HCT116 (cell line): ENCODE data around the gene C9orf43. TPM values are rescaled to one million over a fixed set of nuclear protein-coding genes. Genes with fewer than 3 reads are reported as not detected.

ENCODE experiments used
- ATAC-seq: fragments of 200-7000 bp; cut with Tn5 transposase; 2 replicates; pipeline ENCODE4 v1.9.1; 2020; ENCODE audit warnings: mild to moderate bottlenecking, moderate library complexity
- BruUV-seq: library from RNA; stranded (reverse); fragments of 400-500 nt; replicated peaks from 2 replicates; lab custom pipeline; 2021; lab: Mats Ljungman, UMichigan
- CTCF ChIA-PET: fragments of 300-600 bp; sonication (Branson Sonifier 250); formaldehyde crosslinking; loops from one replicate; lab custom pipeline; 2021; ENCODE audit warnings: antibody characterized with exemption; lab: Charles Lee
- POLR2A ChIA-PET: fragments of 300-600, 350-600 bp; sonication (Branson Sonifier 250); formaldehyde crosslinking; loops from one replicate; lab custom pipeline; 2021; ENCODE audit warnings: antibody characterized with exemption; lab: Charles Lee
- RAD21 ChIA-PET, 2 experiments: fragments of 300-600 bp; sonication (Branson Sonifier 250); formaldehyde crosslinking; loops; one replicate each; lab custom pipeline; 2023; ENCODE audit warnings: low total read pairs in 2 of 2; ENCODE audit not compliant: uncharacterized antibody in 2 of 2, unreplicated experiment in 2 of 2, low non-redundant PET in 1 of 2; lab: Charles Lee
- DNase-seq: peaks from one replicate; pipeline ENCODE4 v3.0.0-alpha.2; 2010; ENCODE audit warnings: low read depth, low spot score
- H2AFZ ChIP-seq: fragments of 200-600 bp; shearing (Covaris generic), sonication (generic); 2 replicates; pipeline ENCODE4 v1.6.1; 2017; ENCODE audit warnings: low read depth, mixed run types, mixed read lengths, antibody characterized with exemption, low read length; ENCODE audit not compliant: poor library complexity, severe bottlenecking
- H3K27ac ChIP-seq: 2 replicates; pipeline ENCODE4 v1.5.1; 2012; ENCODE audit warnings: low read depth, low read length
- H3K27me3 ChIP-seq: fragments of 200-600 bp; sonication (generic); 2 replicates; pipeline ENCODE4 v1.6.1; 2016; ENCODE audit warnings: mixed run types, low read length, mixed read lengths; ENCODE audit not compliant: insufficient read depth
- H3K36me3 ChIP-seq, 2 experiments: fragments of 200-500 bp in 1 of 2; fragments of 200-600 bp in 1 of 2; sonication (Bioruptor generic) in 1 of 2; sonication (generic) in 1 of 2; 2 replicates each; pipeline versions ENCODE4 v1.5.1 to v1.6.1; 2014 to 2016; ENCODE audit warnings: low read length in 2 of 2, inconsistent platforms in 1 of 2, mixed read lengths in 1 of 2, mixed run types in 1 of 2; ENCODE audit not compliant: insufficient read depth in 2 of 2, control insufficient read depth in 1 of 2
- H3K4me1 ChIP-seq, 2 experiments: fragments of 200-600 bp in 1 of 2; sonication (generic) in 1 of 2; 2 replicates each; pipeline versions ENCODE4 v1.5.1 to v1.6.1; 2012 to 2017; ENCODE audit warnings: low read length in 2 of 2, inconsistent platforms in 1 of 2, mild to moderate bottlenecking in 1 of 2, mixed read lengths in 1 of 2, mixed run types in 1 of 2, moderate library complexity in 1 of 2; ENCODE audit not compliant: insufficient read depth in 2 of 2, control insufficient read depth in 1 of 2
- H3K4me2 ChIP-seq: fragments of 200-600 bp; sonication (generic); 2 replicates; pipeline ENCODE4 v1.6.1; 2017; ENCODE audit warnings: mixed run types, low read length, mixed read lengths
- H3K4me3 ChIP-seq, 2 experiments: fragments of 200-600 bp in 1 of 2; sonication (generic) in 1 of 2; replicated peaks in 1 of 2; 2 replicates each; pipeline ENCODE4 v1.5.1; 2011 to 2016; ENCODE audit warnings: low read length in 2 of 2, control low read depth in 1 of 2, low read depth in 1 of 2, mild to moderate bottlenecking in 1 of 2, mixed read lengths in 1 of 2, mixed run types in 1 of 2
- H3K79me2 ChIP-seq: fragments of 200-600 bp; sonication (generic); 2 replicates; pipeline ENCODE4 v1.6.1; 2017; ENCODE audit warnings: mild to moderate bottlenecking, mixed run types, low read length, moderate library complexity, mixed read lengths; ENCODE audit not compliant: insufficient read depth
- H3K9ac ChIP-seq: fragments of 200-600 bp; sonication (generic); 2 replicates; pipeline ENCODE4 v1.6.1; 2016; ENCODE audit warnings: low read length, mixed read lengths
- H3K9me2 ChIP-seq: fragments of 200-600 bp; sonication (generic), shearing (Covaris generic); 2 replicates; pipeline ENCODE4 v1.6.1; 2017; ENCODE audit warnings: mixed run types, mild to moderate bottlenecking, moderate library complexity; ENCODE audit not compliant: insufficient read depth
- H3K9me3 ChIP-seq, 2 experiments: fragments of 200-500 bp in 1 of 2; fragments of 200-600 bp in 1 of 2; sonication (Bioruptor generic) in 1 of 2; sonication (generic) in 1 of 2; 2 replicates each; pipeline ENCODE4 v1.6.1; 2014 to 2017; ENCODE audit warnings: low read length in 2 of 2, mixed read lengths in 2 of 2, inconsistent platforms in 1 of 2, low read depth in 1 of 2, mild to moderate bottlenecking in 1 of 2, mixed run types in 1 of 2, moderate library complexity in 1 of 2; ENCODE audit not compliant: control insufficient read depth in 1 of 2, insufficient read depth in 1 of 2
- H4K20me1 ChIP-seq: fragments of 200-600 bp; sonication (generic), shearing (Covaris generic); 2 replicates; pipeline ENCODE4 v1.6.1; 2017; ENCODE audit warnings: mixed run types, mild to moderate bottlenecking, moderate library complexity; ENCODE audit not compliant: insufficient read depth
- ATF3 ChIP-seq: IDR thresholded peaks from 2 replicates; pipeline ENCODE4 v1.6.1; 2012
- ELF1 ChIP-seq: IDR thresholded peaks from 2 replicates; pipeline ENCODE4 v1.6.1; 2012; ENCODE audit warnings: low read depth, borderline replicate concordance
- EZH2 ChIP-seq: fragments of 200-600 bp; sonication (generic); IDR thresholded peaks from 2 replicates; pipeline ENCODE4 v1.6.1; 2017; ENCODE audit warnings: antibody characterized with exemption, mixed run types
- EZH2phosphoT487 ChIP-seq: fragments of 200-600 bp; IDR thresholded peaks from 2 replicates; pipeline ENCODE4 v1.6.1; 2018; ENCODE audit warnings: antibody characterized with exemption, borderline replicate concordance
- JUND ChIP-seq: IDR thresholded peaks from 2 replicates; pipeline ENCODE4 v1.6.1; 2012
- POLR2A ChIP-seq: IDR thresholded peaks from 2 replicates; pipeline ENCODE4 v1.7.0; 2011; ENCODE audit warnings: borderline replicate concordance; ENCODE audit not compliant: insufficient read depth, insufficient read length; ENCODE audit errors: extremely low read depth
- POLR2AphosphoS5 ChIP-seq: IDR thresholded peaks from 2 replicates; pipeline ENCODE4 v1.6.1; 2011; ENCODE audit warnings: mild to moderate bottlenecking, low read depth, low read length, moderate library complexity
- SIN3A ChIP-seq: IDR thresholded peaks from 2 replicates; pipeline ENCODE4 v1.6.1; 2012; ENCODE audit warnings: low read depth
- SRF ChIP-seq: IDR thresholded peaks from 2 replicates; pipeline ENCODE4 v1.6.1; 2012; ENCODE audit warnings: low read depth
- YY1 ChIP-seq: IDR thresholded peaks from 2 replicates; pipeline ENCODE4 v1.6.1; 2011; ENCODE audit warnings: low read length, low read depth, moderate library complexity, mild to moderate bottlenecking; ENCODE audit not compliant: insufficient replicate concordance; ENCODE audit errors: extremely low read depth
- ZFX ChIP-seq: fragments of 450-650 bp; IDR thresholded peaks from 2 replicates; pipeline ENCODE4 v1.6.1; 2017
- intact Hi-C: fragments of 100-400 bp; cut with micrococcal nuclease; formaldehyde crosslinking; loops from 2 replicates; pipeline ENCODE4 v1.10.0; 2022
- total RNA-seq: library from RNA; stranded (reverse); gene quantifications from one replicate; pipeline ENCODE4 v1.2.1, GENCODE V29; 2021; ENCODE audit not compliant: unreplicated experiment

Gene C9orf43
- total RNA-seq, 1 experiment from 2014 or later: 0.71 TPM

DNA sequence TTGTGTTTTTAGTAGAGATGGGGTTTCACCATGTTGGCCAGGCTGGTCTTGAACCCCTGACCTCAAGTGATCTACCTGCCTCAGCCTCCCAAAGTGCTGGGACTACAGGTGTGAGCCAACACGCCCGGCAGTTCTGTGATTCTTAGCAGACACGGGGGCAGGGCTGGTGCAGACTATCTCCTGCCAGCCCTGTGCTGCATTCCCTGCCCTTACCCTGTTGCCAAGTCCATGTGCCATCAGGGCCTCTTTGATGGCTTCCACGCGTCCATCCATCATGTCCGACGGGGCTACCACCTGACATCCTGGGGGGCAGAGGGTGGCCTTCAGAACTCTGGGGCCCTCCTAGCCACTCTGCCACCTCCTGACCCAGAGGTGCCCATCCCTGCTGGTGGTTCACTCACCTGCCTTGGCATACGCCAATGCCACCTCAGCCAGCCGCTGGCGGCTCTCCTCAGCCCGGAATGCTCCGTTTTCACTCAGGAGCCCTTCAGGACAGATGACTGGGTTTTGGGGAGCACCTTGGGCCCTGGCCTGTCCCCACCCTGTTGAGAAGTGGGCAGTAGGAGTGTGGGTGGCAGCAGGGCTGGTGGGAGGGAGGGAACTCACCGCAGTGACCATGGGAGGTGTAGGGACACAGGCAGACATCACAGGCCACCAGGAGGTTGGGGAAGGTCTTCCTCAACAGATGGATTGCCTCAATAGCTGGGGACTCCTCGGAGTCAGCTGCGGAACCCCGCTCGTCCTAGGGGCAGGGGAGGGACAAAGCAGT, 20.2 kb upstream of the C9orf43 start:
- CTCF ChIA-PET: no interaction called here

DNA sequence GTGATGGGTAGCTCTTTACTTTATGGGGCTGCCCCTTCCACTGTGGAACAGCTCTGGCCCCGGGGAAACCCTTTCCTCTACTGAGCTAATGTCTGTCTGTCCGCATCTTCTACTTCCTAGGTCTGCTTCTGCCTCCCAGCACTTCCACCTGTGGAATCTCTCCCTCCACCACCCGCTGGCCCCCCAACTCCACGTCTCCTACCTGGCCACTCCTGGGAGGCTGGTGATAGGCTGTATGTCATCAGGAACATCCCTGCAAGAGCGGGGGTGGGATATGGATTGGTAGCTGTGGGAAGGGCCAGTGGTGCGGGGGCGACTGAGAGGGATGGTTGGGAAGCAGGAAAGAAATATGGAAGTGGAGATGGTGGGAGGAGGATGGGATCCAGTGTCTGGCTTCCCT, 18.6 kb upstream of the C9orf43 start:
- intact Hi-C loops: no loop called here
- TF ChIP-seq JUND (no peak), ATF3 (no peak), EZH2phosphoT487 (no peak), EZH2 (no peak), ZFX (no peak)
- POLR2A ChIA-PET: no interaction called here
- H3K27ac ChIP-seq: no peak overlapping the region
- H3K27me3 ChIP-seq: no peaks in the 10 kb centered on the region
- H3K9me2 ChIP-seq: no peaks in the 10 kb centered on the region
- no peak overlapping the region for H3K4me2 ChIP-seq
- H3K36me3 ChIP-seq: peaks cover 0 to 3% of the 10 kb centered on the region in 2 experiments; a peak in 1 of 4 replicates
- ATAC-seq (no peak), DNase-seq (no peak)
- no peak overlapping the region for H2AFZ ChIP-seq
- H3K4me3 ChIP-seq: no peak overlapping the region
- no peaks in the 10 kb centered on the region for H3K79me2 ChIP-seq
- RAD21 ChIA-PET: no interaction called here
- no peaks in the 10 kb centered on the region for H3K4me1 ChIP-seq
- no peak overlapping the region for H3K9ac ChIP-seq
- CTCF ChIA-PET: no interaction called here
- BruUV-seq: no TSS peak
- no peaks in the 10 kb centered on the region for H3K9me3 ChIP-seq
- no peaks in the 10 kb centered on the region for H4K20me1 ChIP-seq

More for the DNA sequence above, 20.2 kb upstream of the C9orf43 start:
- H2AFZ ChIP-seq: no peak overlapping the region
- POLR2A ChIA-PET: no interaction called here
- no peak overlapping the region for H3K4me3 ChIP-seq
- RAD21 ChIA-PET: no interaction called here
- intact Hi-C loops: no loop called here
- DNase-seq: no peak
- TF ChIP-seq YY1: no peak
- no peak for TF ChIP-seq POLR2AphosphoS5
- TF ChIP-seq SIN3A: no peak
- TF ChIP-seq SRF: no peak
- no peak for TF ChIP-seq POLR2A
- TF ChIP-seq ELF1: no peak
- no peak for TF ChIP-seq ATF3
- TF ChIP-seq EZH2phosphoT487: no peak
- TF ChIP-seq, all 23 proteins: peak for 0
- Histone ChIP-seq H3K4me1 (no peaks in the 10 kb centered on the region), H3K4me2 (no peak overlapping the region), H3K9ac (no peak overlapping the region), H3K9me3 (no peaks in the 10 kb centered on the region), H3K27ac (no peak overlapping the region), H4K20me1 (no peaks in the 10 kb centered on the region), H3K27me3 (no peaks in the 10 kb centered on the region), H3K9me2 (no peaks in the 10 kb centered on the region), H3K36me3 (peaks cover 0 to 3% of the 10 kb centered on the region in 2 experiments; a peak in 1 of 4 replicates), H3K79me2 (no peaks in the 10 kb centered on the region)
- ATAC-seq: no peak
- BruUV-seq: no TSS peak
